ENCODE data around the gene IFNL4. TPM values are rescaled to one million over a fixed set of nuclear protein-coding genes. Genes with fewer than 3 reads are reported as not detected.
"Not testable (repeated sequence)": the region's sequence is repeated elsewhere in the genome, so short reads cannot be mapped to it uniquely, and the experiment has no call there.

Gene IFNL4
- total RNA-seq, 2 experiments from 2014 or later: not detected

DNA sequence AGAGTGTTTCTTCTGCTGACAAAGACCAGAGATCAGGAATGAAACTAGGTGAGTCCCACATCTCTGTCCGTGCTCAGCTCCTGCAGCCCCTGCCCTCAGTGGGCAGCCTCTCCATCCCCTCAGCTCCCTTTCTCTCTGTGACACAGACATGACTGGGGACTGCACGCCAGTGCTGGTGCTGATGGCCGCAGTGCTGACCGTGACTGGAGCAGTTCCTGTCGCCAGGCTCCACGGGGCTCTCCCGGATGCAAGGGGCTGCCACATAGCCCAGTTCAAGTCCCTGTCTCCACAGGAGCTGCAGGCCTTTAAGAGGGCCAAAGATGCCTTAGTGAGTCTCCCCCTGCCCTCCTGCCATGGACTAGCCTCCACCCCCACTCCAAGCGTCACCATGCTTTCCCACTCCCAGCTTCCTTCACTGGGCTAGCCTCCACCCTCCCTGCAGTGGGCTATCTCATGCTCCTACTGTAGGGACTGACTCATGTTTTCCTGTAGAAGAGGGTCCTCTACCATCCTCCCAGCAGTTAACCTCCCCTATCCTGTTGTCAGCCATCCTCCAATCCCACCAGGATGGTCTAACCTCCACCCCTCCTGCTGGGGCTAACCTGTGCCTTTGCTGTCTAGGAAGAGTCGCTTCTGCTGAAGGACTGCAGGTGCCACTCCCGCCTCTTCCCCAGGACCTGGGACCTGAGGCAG, 20.0 kb upstream of the IFNL4 start:
- CTCF ChIA-PET; H3K27ac Mint-ChIP-seq; DNase-seq; H3K9me3 Mint-ChIP-seq; H3K4me3 Mint-ChIP-seq; POLR2A ChIA-PET; H3K36me3 Mint-ChIP-seq (ENCODE audit: low read depth); H3K4me1 Mint-ChIP-seq: not testable (repeated sequence)
- H3K27me3 Mint-ChIP-seq: peaks cover 23% of the 10 kb centered on the region

DNA sequence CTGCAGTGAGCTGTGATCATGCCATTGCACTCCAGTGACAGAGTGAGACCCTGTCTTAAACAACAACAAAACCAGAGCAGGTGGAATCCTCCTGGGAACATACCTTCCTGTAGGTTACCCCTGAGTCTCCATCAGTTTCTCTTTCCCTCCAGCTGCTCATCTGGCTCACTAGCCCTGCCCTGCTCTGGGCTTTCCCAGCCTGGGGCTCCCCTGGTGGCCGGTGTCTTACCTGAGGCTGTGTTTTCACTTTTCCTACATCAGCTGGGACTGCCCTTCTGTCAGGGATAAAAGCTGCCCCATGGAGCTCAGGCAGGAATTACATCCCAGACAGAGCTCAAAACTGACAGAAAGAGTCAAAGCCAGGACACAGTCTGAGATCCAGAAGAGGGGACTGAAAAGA, 19.4 kb upstream of the IFNL4 start, which contains the start of gene IFNL2:
Gene IFNL2 (plus strand): TSS at position 312 of the 400 bp plus-strand sequence. CDS start 173 bp downstream, outside the sequence.
- H3K27ac Mint-ChIP-seq; H3K4me1 Mint-ChIP-seq; H3K4me3 Mint-ChIP-seq; CTCF ChIA-PET; H3K9me3 Mint-ChIP-seq; POLR2A ChIA-PET; DNase-seq; H3K36me3 Mint-ChIP-seq (ENCODE audit: low read depth): not testable (repeated sequence)
- H3K27me3 Mint-ChIP-seq: peaks cover 29% of the 10 kb centered on the region

DNA sequence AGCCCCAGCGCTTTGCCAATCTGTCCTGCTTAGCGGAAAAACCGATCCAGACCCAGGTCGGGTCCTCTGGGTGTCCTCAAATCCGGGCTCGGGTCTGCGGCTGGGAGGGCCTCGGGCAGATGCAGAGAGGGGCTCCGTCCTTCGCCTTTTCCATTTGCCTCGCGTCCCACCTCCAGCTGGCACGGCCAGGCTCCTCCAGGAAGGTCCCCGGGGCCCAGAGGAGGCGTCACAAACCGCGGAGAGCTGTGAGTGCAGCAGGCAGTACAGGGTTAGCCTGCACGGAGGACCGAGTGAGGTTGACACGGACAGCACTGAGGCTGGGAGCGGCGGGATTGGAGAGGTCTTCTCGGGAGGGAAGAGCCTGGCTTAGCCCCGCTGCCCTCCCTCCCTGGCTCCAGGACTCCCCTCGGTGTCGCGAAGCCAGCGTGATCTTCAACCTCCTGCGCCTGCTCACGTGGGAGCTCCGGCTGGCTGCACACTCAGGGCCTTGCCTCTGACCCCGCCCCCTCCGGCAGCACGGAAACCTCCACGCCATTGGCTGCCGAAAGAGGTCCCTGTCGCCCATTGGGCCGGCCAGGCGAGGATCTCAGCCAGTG, 16.8 kb upstream of the IFNL4 start:
- Mint-ChIP-seq H3K9me3 (no peaks in the 10 kb centered on the region), H3K4me1 (no peaks in the 10 kb centered on the region), H3K27ac (no peak overlapping the region), H3K36me3 (ENCODE audit: low read depth) (no peaks in the 10 kb centered on the region), H3K27me3 (peaks cover 43% of the 10 kb centered on the region), H3K4me3 (no peak overlapping the region)
- no peak for DNase-seq
- ChIA-PET CTCF (no interaction called here), POLR2A (no interaction called here)

DNA sequence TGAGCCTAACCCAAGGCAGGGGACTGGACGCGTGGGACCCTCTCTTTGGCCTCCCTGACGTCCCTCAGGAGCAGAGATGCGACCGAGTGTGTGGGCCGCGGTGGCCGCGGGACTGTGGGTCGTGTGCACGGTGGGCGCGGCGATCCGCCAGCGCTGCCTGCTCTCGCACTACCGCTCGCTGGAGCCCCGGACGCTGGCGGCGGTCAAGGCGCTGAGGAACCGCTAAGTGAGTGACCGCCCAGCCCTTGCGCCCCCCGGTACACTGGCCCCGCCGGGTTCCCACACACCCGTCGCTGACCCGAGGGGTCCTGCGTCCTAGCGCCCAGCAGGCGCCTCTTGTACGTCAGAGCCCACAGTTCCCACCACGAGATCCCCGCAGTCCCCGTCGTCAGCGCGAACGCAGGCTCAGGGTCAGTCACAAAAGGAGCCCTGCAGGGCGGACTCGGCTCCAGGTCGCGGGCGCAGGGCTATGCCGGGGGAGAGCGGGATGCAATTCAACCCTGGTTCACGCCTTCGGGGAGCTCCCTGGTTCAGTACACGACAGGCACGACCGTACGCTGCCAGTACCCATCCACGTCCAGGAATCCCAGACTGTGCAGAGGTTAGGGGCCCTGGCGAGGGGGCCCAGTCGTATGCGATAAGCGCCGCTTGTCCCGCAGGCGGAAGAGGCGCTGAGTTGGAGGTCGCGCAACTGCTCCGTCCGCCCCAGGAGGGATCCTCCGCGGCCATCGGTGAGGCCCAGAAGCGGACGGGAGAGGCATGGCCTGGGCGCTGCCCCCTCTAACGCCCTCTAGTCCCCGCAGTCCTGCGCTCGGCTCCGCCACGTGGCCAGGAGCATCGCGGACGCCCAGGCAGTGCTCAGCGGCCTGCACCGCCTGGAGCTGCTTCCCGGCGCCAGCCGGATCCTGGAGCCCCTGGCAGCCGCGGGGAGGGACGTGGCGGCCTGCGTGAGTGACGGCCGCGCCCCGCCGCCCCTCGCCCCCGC, 15.9 kb upstream of the IFNL4 start:
- Mint-ChIP-seq H3K36me3 (ENCODE audit: low read depth) (no peaks in the 10 kb centered on the region), H3K27ac (no peak overlapping the region), H3K27me3 (peaks cover 42% of the 10 kb centered on the region), H3K4me1 (no peaks in the 10 kb centered on the region), H3K9me3 (no peaks in the 10 kb centered on the region), H3K4me3 (no peak overlapping the region)
- ChIA-PET POLR2A (no interaction called here), CTCF (no interaction called here)
- DNase-seq: no peak

DNA sequence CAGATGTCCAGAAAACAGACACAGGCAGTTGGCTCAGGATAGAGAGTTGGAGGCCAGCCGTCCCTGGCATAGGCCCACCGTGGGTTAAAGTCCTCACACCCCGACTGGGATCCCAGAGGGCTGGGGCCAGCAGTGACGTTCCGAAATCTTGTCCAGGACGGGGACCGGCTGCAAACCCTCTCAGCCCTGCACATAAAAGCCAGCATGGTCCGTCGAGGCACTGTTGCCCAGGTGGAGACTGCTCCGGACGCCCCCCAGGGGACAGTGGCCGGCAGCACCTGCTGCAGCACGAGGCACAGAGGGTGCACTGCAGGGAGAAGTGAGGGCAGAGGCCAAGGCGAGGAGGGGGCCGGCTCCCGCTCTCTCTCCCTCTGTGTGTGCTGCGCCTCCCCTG, 15.3 kb upstream of the IFNL4 start:
- no peak for DNase-seq
- CTCF ChIA-PET: no interaction called here
- Mint-ChIP-seq H3K27me3 (peaks cover 43% of the 10 kb centered on the region), H3K9me3 (no peaks in the 10 kb centered on the region), H3K4me1 (no peaks in the 10 kb centered on the region), H3K36me3 (ENCODE audit: low read depth) (no peaks in the 10 kb centered on the region), H3K4me3 (no peak overlapping the region), H3K27ac (no peak overlapping the region)
- POLR2A ChIA-PET: no interaction called here

DNA sequence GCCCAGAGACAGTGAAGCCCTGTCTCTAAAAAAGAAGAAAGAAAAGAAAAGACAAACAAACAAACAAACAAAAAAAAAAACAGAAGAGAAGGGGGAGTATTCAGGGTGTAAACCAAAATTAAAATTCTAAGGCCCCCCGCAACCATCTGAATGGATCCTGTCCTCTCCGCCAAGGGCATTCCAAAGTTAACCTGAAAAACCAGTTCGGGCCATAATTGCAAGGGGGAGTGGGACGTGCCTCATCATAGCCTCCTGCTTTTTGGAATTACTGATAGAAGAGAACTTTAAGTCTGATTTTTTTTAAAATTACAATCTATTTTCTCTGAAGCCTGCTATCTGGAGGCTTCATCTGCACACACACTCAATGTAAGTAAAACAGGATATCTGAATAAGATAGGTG, 13.8 kb upstream of the IFNL4 start:
- Mint-ChIP-seq H3K36me3 (ENCODE audit: low read depth) (no peaks in the 10 kb centered on the region), H3K9me3 (no peaks in the 10 kb centered on the region), H3K4me3 (no peak overlapping the region), H3K27ac (no peak overlapping the region), H3K4me1 (peaks cover 5% of the 10 kb centered on the region), H3K27me3 (peaks cover 43% of the 10 kb centered on the region)
- DNase-seq: no peak
- ChIA-PET CTCF (no interaction called here), POLR2A (no interaction called here)

DNA sequence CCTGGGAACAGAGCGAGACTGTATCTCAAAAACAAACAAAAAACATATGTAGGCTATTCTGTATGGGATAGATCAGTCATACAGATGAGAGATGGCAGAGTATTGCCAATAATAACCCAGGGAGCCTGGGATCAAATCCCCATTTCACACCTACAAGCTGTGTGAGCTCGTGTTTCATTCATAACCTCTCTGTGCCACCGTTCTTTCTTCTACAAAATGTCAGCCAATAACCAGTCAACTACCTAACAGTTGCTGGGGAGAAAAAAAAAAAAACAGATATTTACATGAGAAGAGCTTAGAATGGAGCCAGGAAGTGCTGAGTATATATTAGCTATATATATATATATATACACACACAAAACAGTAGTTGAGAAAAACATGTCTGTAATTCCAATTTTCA, 13.0 kb upstream of the IFNL4 start:
- DNase-seq: no peak
- Mint-ChIP-seq H3K4me3 (no peak overlapping the region), H3K4me1 (peaks cover 5% of the 10 kb centered on the region), H3K27ac (no peak overlapping the region), H3K9me3 (no peaks in the 10 kb centered on the region), H3K36me3 (ENCODE audit: low read depth) (no peaks in the 10 kb centered on the region), H3K27me3 (peaks cover 45% of the 10 kb centered on the region)
- ChIA-PET CTCF (no interaction called here), POLR2A (interaction anchor here (0.7 kb wide), 1 partner anchor 38 kb away, joined by 3 read pairs; no protein-coding TSS in a partner anchor)

DNA sequence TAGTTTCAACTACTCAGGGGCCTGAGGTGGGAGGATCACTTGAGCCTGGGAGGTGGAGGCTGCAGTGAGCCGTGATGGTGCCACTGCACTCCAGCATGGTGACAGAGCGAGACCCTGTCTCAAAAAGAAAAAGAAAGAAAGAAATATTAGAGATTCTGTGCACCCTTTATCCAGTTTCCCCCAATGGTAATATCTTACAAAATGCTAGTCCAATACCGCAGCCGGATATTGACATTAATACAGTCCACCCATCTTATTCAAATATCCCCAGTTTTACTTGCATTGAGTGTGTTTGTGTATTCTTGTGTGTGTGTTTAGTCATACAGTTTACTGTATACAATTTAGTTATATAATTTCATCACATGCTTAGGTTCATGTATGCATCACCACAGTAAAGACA, 8.6 kb upstream of the IFNL4 start:
- Mint-ChIP-seq H3K27ac (no peak overlapping the region), H3K4me1 (peaks cover 5% of the 10 kb centered on the region), H3K36me3 (ENCODE audit: low read depth) (no peaks in the 10 kb centered on the region), H3K9me3 (no peaks in the 10 kb centered on the region), H3K4me3 (no peak overlapping the region), H3K27me3 (peaks cover 21% of the 10 kb centered on the region)
- ChIA-PET CTCF (no interaction called here), POLR2A (no interaction called here)
- no peak for DNase-seq

DNA sequence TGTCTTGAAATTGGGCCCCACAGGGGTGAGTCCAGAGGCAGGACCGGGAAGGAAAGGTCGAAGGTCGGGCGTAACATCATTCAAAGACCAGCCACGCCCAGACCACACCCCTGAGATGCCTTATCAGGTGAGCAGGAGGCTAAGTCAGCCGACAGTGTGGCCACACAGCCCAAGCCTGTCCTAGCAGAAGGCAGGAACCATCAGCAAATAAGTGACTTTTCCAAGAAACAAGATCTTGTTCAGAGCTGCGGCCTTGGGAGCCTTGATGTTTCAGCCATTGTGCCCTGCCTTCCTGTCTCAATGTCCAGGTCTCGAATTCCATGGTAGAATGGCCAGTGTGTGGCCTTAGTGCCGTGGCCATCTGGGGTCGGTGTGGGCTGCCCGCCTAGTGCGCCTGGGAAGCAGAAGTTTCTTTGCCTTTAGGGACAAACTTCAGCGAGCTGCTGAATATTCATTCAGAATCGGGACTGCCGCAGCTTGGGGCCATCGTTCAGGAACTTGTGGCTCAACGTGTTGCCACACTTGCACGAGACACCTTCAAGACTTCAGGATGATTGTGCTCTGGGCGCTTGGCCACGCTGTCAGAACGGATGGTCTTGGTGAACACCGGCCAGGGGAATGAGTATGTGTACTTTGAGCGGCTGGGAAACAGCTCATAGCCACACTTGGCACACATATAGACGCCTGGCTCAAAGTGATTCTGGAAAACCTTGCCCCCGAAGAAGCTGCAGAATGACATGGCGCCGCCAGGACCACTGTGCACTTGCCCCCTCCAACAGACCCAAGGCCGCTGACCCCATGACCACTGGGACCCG, 6.1 kb upstream of the IFNL4 start:
- H3K4me1 Mint-ChIP-seq: peaks cover 5% of the 10 kb centered on the region
- peaks cover 9% of the 10 kb centered on the region for H3K27me3 Mint-ChIP-seq
- H3K36me3 Mint-ChIP-seq (ENCODE audit: low read depth): no peaks in the 10 kb centered on the region
- no peaks in the 10 kb centered on the region for H3K9me3 Mint-ChIP-seq
- ChIA-PET POLR2A (no interaction called here), CTCF (no interaction called here)
- no peak overlapping the region for H3K27ac Mint-ChIP-seq
- no peak overlapping the region for H3K4me3 Mint-ChIP-seq
- DNase-seq: no peak

DNA sequence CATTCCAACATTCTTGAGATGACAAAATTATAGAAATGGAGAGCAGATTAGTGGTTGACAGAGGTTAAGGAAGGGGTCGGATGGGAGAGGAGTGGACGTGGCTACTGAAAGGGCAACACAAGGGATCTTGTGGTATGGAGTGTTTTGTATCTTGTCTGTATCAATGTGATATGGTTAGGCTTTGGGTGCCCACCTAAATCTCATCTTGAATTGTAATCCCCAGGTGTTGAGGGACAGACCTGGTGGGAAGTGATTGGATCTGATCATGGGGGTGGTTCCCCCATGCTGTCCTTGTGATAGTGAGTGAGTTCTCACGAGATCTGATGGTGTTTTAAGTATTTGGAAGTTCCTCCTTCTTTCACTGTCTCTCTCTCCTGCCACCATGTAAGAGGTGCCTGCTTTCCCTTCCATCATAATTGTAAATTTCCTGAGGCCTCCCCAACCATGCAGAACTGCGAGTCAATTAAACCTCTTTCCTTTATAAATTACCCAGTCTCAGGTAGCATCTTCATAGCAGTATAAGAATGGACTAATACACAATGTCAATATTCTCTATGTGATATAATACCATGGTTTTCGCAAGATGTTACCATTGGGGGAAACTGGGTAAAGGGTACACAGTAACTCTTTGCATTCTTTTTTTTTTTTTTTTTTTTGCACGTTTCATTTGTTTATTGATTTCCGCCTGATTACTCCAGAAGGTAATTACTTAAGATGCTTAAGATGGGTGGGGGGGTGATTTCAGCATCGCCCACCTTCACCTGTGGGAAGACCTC, 4.9 kb upstream of the IFNL4 start:
- no peaks in the 10 kb centered on the region for H3K9me3 Mint-ChIP-seq
- H3K27ac Mint-ChIP-seq: no peak overlapping the region

DNA sequence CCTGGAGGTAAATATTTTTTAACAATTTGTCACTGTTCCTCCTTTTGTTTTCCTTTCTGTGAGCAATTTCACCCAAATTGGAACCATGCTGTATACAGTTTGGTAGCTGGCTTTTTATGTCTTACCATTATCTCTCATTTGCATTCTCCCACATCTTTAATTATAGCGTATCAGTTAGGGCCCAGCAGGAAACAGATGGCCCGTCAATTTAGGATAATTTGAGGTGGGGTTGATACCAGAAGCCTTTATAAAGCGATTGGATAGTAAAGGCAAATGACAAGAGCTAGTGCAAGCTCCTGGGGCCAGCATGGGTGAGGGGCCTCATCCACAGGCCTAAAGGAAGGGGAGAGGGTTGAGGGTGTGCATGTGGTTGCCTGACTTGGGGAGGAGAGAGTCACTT, 3.8 kb upstream of the IFNL4 start:
- H3K27me3 Mint-ChIP-seq: peaks cover 12% of the 10 kb centered on the region
- H3K4me1 Mint-ChIP-seq: no peaks in the 10 kb centered on the region
- ChIA-PET CTCF (interaction anchor here (0.9 kb wide), 1 partner anchor 21 kb away, joined by 3 read pairs; no protein-coding TSS in a partner anchor), POLR2A (interaction anchor here (1.2 kb wide), 1 partner anchor 12 kb away, joined by 3 read pairs; no protein-coding TSS in a partner anchor)
- H3K9me3 Mint-ChIP-seq: no peaks in the 10 kb centered on the region
- no peak overlapping the region for H3K27ac Mint-ChIP-seq
- no peaks in the 10 kb centered on the region for H3K36me3 Mint-ChIP-seq (ENCODE audit: low read depth)
- no peak overlapping the region for H3K4me3 Mint-ChIP-seq
- DNase-seq: no peak

More for the DNA sequence above, 4.9 kb upstream of the IFNL4 start:
- peaks cover 5% of the 10 kb centered on the region for H3K4me1 Mint-ChIP-seq
- ChIA-PET CTCF (no interaction called here), POLR2A (interaction anchor here (1.2 kb wide), 1 partner anchor 13 kb away, joined by 3 read pairs; no protein-coding TSS in a partner anchor)
- no peaks in the 10 kb centered on the region for H3K36me3 Mint-ChIP-seq (ENCODE audit: low read depth)
- DNase-seq: no peak
- peaks cover 12% of the 10 kb centered on the region for H3K27me3 Mint-ChIP-seq
- no peak overlapping the region for H3K4me3 Mint-ChIP-seq

DNA sequence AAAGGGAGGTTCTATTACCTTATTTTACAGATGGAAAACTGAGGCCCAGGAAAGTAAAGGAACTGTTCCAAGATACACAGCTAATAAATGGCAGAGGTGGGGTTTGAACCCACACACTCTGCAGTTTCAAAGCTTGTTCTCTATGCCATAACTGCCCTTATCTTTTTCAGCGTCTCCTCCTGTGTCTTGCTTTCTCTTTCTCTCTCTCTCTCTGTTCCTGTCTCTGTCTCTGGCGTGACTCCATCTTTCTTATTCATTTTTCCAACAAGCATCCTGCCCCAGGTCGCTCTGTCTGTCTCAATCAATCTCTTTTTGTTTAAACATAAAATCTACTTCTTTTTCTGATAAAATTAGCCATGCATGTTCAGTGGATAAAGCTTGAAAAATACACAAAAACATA, 3.2 kb upstream of the IFNL4 start:
- ChIA-PET CTCF (interaction anchor here (0.9 kb wide), 1 partner anchor 21 kb away, joined by 3 read pairs; no protein-coding TSS in a partner anchor), POLR2A (no interaction called here)
- H3K36me3 Mint-ChIP-seq (ENCODE audit: low read depth): no peaks in the 10 kb centered on the region
- H3K27me3 Mint-ChIP-seq: peaks cover 13% of the 10 kb centered on the region
- H3K4me1 Mint-ChIP-seq: peaks cover 4% of the 10 kb centered on the region
- H3K27ac Mint-ChIP-seq: no peak overlapping the region
- H3K4me3 Mint-ChIP-seq: no peak overlapping the region
- no peak for DNase-seq
- H3K9me3 Mint-ChIP-seq: no peaks in the 10 kb centered on the region

All from activated CD4-positive, alpha-beta memory T cell treated with anti-CD3 and anti-CD28 coated beads, Interleukin-2, amount 10 ng/mL, durations not matched to agents 7 days and 5 days (primary cell).